C4-2B (cell line): ENCODE measurements around the gene CYP19A1.
A peak's percentile ranks its signal among the peaks of the same experiment; 100 is the strongest.

Experiments
- H3K27ac ChIP-seq: fragments of 450-650 bp; 2 replicates; pipeline ENCODE4 v1.5.1; 2017
- CTCF ChIP-seq: fragments of 450-650 bp; conservative IDR thresholded peaks from 2 replicates; pipeline ENCODE4 v1.5.1; 2017; ENCODE audit warnings: mild to moderate bottlenecking
- ZFX ChIP-seq: fragments of 450-650 bp; IDR thresholded peaks from 2 replicates; pipeline ENCODE4 v1.6.1; 2017

The CYP19A1 gene

GRCh38 chr15:51168700-51169099 is 169.7 kb downstream of the CYP19A1 start:
- no peak overlapping the region for H3K27ac ChIP-seq
- no peak for TF ChIP-seq CTCF
- no peak for TF ChIP-seq ZFX

- TF ChIP-seq CTCF = no peak
- no peak for TF ChIP-seq ZFX
- H3K27ac ChIP-seq = no peak overlapping the region
These were observed 174.6 kb downstream of the CYP19A1 start for GRCh38 chr15:51163843-51164242.

GRCh38 chr15:51162865-51163762 is 175.3 kb downstream of the CYP19A1 start:
- no peak overlapping the region for H3K27ac ChIP-seq

GRCh38 chr15:51161491-51162220 is 176.7 kb downstream of the CYP19A1 start:
- TF ChIP-seq ZFX = no peak
- no peak for TF ChIP-seq CTCF
- H3K27ac ChIP-seq = no peak overlapping the region

More at GRCh38 chr15:51162865-51163762, 175.3 kb downstream of the CYP19A1 start:
- no peak for TF ChIP-seq ZFX
- TF ChIP-seq CTCF = peak; percentile 99

- H3K27ac ChIP-seq = no peak overlapping the region
- TF ChIP-seq CTCF = no peak
- TF ChIP-seq ZFX = no peak
These were observed 177.9 kb downstream of the CYP19A1 start for GRCh38 chr15:51160484-51160883.
